Astrocyte (in vitro differentiated cells and primary cell): ENCODE results near the gene F10. TPM values are rescaled to one million over a fixed set of nuclear protein-coding genes. Genes with fewer than 3 reads are reported as not detected.

Experiments
- DNase-seq: peaks from one replicate; pipeline ENCODE4 v3.0.0-alpha.2; 2010; ENCODE audit warnings: low read depth
- FAIRE-seq: peaks from 2 replicates; lab custom pipeline; 2011; peaks lifted over from hg19 to GRCh38; lab: Jason Lieb, UNC
- H2AFZ ChIP-seq: 2 replicates; pipeline ENCODE4 v1.6.0; 2012; ENCODE audit warnings: low read depth, low read length, inconsistent platforms
- H3K27ac ChIP-seq: 2 replicates; pipeline ENCODE4 v1.5.1; 2011; ENCODE audit warnings: low read depth, low read length, inconsistent platforms
- H3K27me3 ChIP-seq: 2 replicates; pipeline ENCODE4 v1.6.0; 2011; ENCODE audit warnings: low read length, inconsistent platforms; ENCODE audit not compliant: insufficient read depth
- H3K36me3 ChIP-seq: 2 replicates; pipeline ENCODE4 v1.5.1; 2011; ENCODE audit warnings: low read length, inconsistent platforms; ENCODE audit not compliant: insufficient read depth
- H3K4me1 ChIP-seq: 2 replicates; pipeline ENCODE4 v1.5.1; 2011; ENCODE audit warnings: low read length, inconsistent platforms; ENCODE audit not compliant: insufficient read depth
- H3K4me2 ChIP-seq: 2 replicates; pipeline ENCODE4 v1.6.0; 2012; ENCODE audit warnings: low read length, inconsistent platforms
- H3K4me3 ChIP-seq: 2 replicates; pipeline ENCODE4 v1.5.1; 2011; ENCODE audit warnings: low read depth, mild to moderate bottlenecking, low read length, inconsistent platforms; ENCODE audit not compliant: insufficient read depth
- H3K79me2 ChIP-seq: 2 replicates; pipeline ENCODE4 v1.6.0; 2012; ENCODE audit warnings: mild to moderate bottlenecking, low read length, inconsistent platforms; ENCODE audit not compliant: insufficient read depth
- H3K9ac ChIP-seq: 2 replicates; pipeline ENCODE4 v1.6.0; 2012; ENCODE audit warnings: mild to moderate bottlenecking, low read length, inconsistent platforms
- H3K9me3 ChIP-seq: 2 replicates; pipeline ENCODE4 v1.5.1; 2012; ENCODE audit warnings: low read depth, mild to moderate bottlenecking, low read length, inconsistent platforms; ENCODE audit not compliant: insufficient read depth
- H4K20me1 ChIP-seq: 2 replicates; pipeline ENCODE4 v1.6.0; 2012; ENCODE audit warnings: low read length, inconsistent platforms; ENCODE audit not compliant: insufficient read depth
- H3K27ac Mint-ChIP-seq: one replicate; pipeline ENCODE4 v1.8.0; 2021; ENCODE audit warnings: mild to moderate bottlenecking, mixed read lengths; ENCODE audit not compliant: unreplicated experiment
- H3K27me3 Mint-ChIP-seq: one replicate; pipeline ENCODE4 v1.8.0; 2021; ENCODE audit warnings: low read depth, mixed read lengths; ENCODE audit not compliant: unreplicated experiment
- H3K36me3 Mint-ChIP-seq: one replicate; pipeline ENCODE4 v1.8.0; 2021; ENCODE audit warnings: low read depth, mixed read lengths; ENCODE audit not compliant: unreplicated experiment
- H3K4me1 Mint-ChIP-seq: one replicate; pipeline ENCODE4 v1.8.0; 2021; ENCODE audit warnings: low read depth, mixed read lengths; ENCODE audit not compliant: unreplicated experiment
- H3K4me3 Mint-ChIP-seq: one replicate; pipeline ENCODE4 v1.8.0; 2021; ENCODE audit warnings: mild to moderate bottlenecking, moderate library complexity, mixed read lengths; ENCODE audit not compliant: unreplicated experiment
- H3K9me3 Mint-ChIP-seq: one replicate; pipeline ENCODE4 v1.8.0; 2021; ENCODE audit warnings: mild to moderate bottlenecking, mixed read lengths; ENCODE audit not compliant: unreplicated experiment
- EZH2 ChIP-seq: IDR thresholded peaks from 2 replicates; pipeline ENCODE4 v1.6.1; 2012; ENCODE audit warnings: mild to moderate bottlenecking, low read length, inconsistent platforms; ENCODE audit not compliant: insufficient read depth
- total RNA-seq: library from RNA; stranded (reverse); gene quantifications from 2 replicates; pipeline ENCODE4 v1.2.1, GENCODE V29; 2021
- TF ChIP-seq, protein P1 (sequence below): IDR thresholded peaks from 2 replicates; pipeline ENCODE4 v1.5.1; 2011; ENCODE audit warnings: low read depth, mild to moderate bottlenecking, inconsistent platforms, low read length, moderate library complexity; ENCODE audit not compliant: insufficient read depth

F10 gene
- total RNA-seq, 1 donor from 2014 or later = 0.45 TPM

DNA sequence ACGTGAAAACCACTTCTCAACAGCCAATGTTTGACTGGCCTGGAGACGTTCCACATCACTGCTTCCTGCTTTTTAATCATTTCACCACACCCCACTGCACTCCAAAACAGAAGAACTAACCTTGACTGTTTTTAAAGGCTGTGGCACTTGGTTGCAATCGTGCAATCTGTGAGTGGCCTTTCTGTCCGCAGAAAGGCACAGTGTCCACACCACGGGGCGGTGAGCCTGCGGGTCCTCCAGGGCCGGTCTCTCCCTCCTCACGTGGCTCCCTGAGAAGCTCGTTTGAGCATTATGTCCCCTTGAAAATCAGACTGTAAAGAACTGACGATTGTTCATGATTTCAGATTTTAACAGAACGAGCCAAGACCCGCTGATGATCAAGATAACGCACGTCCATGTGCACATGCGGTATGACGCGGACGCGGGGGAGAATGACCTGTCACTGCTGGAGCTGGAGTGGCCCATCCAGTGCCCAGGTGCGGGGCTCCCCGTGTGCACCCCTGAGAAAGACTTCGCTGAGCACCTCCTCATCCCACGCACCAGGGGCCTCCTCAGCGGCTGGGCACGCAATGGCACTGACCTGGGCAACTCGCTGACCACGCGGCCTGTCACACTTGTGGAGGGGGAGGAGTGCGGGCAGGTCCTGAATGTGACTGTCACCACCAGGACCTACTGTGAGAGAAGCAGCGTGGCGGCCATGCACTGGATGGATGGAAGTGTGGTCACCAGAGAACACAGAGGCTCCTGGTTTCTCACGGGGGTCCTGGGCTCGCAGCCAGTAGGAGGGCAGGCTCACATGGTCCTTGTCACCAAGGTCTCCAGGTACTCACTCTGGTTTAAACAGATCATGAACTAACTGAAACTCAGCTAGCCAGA is 48.9 kb downstream of the F10 start:
- Histone ChIP-seq H3K4me1 (no peaks in the 10 kb centered on the region), H3K9me3 (no peaks in the 10 kb centered on the region), H3K27ac (no peak overlapping the region), H3K27me3 (no peaks in the 10 kb centered on the region), H3K9ac (no peak overlapping the region), H3K36me3 (peaks cover 15% of the 10 kb centered on the region), H4K20me1 (no peaks in the 10 kb centered on the region), H3K4me3 (no peak overlapping the region), H3K4me2 (no peak overlapping the region), H3K79me2 (no peaks in the 10 kb centered on the region), H2AFZ (no peak overlapping the region)
- Mint-ChIP-seq H3K4me1 (peaks cover 5% of the 10 kb centered on the region), H3K9me3 (peaks cover 2% of the 10 kb centered on the region), H3K36me3 (peaks cover 30% of the 10 kb centered on the region), H3K27ac (no peak overlapping the region), H3K4me3 (no peak overlapping the region), H3K27me3 (no peaks in the 10 kb centered on the region)
- DNase-seq (no peak), FAIRE-seq (no peak)
- no peak for TF ChIP-seq EZH2
- TF ChIP-seq, protein P1, sequence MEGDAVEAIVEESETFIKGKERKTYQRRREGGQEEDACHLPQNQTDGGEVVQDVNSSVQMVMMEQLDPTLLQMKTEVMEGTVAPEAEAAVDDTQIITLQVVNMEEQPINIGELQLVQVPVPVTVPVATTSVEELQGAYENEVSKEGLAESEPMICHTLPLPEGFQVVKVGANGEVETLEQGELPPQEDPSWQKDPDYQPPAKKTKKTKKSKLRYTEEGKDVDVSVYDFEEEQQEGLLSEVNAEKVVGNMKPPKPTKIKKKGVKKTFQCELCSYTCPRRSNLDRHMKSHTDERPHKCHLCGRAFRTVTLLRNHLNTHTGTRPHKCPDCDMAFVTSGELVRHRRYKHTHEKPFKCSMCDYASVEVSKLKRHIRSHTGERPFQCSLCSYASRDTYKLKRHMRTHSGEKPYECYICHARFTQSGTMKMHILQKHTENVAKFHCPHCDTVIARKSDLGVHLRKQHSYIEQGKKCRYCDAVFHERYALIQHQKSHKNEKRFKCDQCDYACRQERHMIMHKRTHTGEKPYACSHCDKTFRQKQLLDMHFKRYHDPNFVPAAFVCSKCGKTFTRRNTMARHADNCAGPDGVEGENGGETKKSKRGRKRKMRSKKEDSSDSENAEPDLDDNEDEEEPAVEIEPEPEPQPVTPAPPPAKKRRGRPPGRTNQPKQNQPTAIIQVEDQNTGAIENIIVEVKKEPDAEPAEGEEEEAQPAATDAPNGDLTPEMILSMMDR = no peak

DNA sequence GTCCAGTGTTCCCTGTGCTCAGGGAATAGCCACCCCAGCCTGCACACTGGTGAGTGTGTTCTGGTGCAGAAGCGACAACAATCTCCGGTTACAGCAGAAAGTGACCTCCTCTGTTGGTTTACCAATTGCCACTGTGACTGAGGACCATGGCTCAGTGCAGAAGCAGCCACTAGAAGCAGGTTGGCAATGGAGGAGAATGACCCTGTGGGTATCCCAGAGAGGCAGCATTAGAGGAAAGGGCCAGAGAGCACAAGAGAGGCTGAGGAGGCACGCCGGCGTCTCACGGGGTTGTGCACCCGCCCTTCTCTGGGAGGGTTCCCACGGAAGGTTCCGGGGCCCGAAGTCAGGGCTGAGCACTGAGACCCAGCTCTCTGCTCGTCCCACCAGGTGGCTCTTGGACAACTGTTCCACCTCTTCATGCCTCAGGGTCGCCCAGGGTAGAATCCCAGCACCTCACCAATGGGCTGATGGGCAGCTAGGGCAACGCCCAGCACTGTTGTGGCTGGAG is 49.9 kb downstream of the F10 start:
- Histone ChIP-seq H3K27me3 (no peaks in the 10 kb centered on the region), H3K9ac (no peak overlapping the region), H3K36me3 (peaks cover 15% of the 10 kb centered on the region), H3K9me3 (no peaks in the 10 kb centered on the region), H3K4me3 (no peak overlapping the region), H4K20me1 (no peaks in the 10 kb centered on the region), H3K4me2 (no peak overlapping the region), H3K4me1 (no peaks in the 10 kb centered on the region), H3K27ac (no peak overlapping the region), H3K79me2 (no peaks in the 10 kb centered on the region), H2AFZ (no peak overlapping the region)
- Mint-ChIP-seq H3K27ac (no peak overlapping the region), H3K36me3 (peaks cover 31% of the 10 kb centered on the region), H3K4me1 (peaks cover 5% of the 10 kb centered on the region), H3K9me3 (peaks cover 2% of the 10 kb centered on the region), H3K27me3 (no peaks in the 10 kb centered on the region), H3K4me3 (no peak overlapping the region)
- no peak for DNase-seq
- TF ChIP-seq, protein P1 = no peak
- TF ChIP-seq EZH2 = no peak
- FAIRE-seq = no peak

DNA sequence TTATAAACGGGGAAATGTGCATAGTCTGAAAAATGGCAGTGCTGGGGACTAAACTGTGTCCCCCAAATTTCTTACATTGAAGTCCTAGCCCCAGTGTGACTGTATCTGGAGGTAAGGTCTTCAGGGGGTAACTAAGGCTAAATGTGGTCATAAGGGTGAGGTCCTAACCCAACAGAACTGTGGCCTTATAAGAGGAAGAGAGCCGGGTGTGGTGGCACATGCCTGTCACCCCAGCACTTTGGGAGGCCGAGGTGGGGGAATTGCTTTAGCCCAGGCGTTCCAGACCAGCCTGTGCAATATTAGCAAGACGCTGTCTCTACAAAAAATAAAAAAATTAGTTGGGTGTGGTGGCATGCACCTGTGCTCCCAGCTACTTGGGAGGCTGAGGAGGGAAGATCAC is 53.7 kb downstream of the F10 start:
- Mint-ChIP-seq H3K27me3 (no peaks in the 10 kb centered on the region), H3K4me1 (peaks cover 26% of the 10 kb centered on the region), H3K36me3 (peaks cover 35% of the 10 kb centered on the region), H3K4me3 (peak overlapping the region; percentile 23), H3K27ac (peak overlapping the region; percentile 84), H3K9me3 (no peaks in the 10 kb centered on the region)
- no peaks in the 10 kb centered on the region for H3K79me2 ChIP-seq
- peaks cover 23% of the 10 kb centered on the region for H3K4me1 ChIP-seq
- H3K4me3 ChIP-seq = no peak overlapping the region
- no peaks in the 10 kb centered on the region for H3K27me3 ChIP-seq
- no peak overlapping the region for H2AFZ ChIP-seq
- no peak overlapping the region for H3K4me2 ChIP-seq
- no peaks in the 10 kb centered on the region for H3K9me3 ChIP-seq
- no peak overlapping the region for H3K9ac ChIP-seq
- H3K36me3 ChIP-seq = peaks cover 22% of the 10 kb centered on the region
- no peak for TF ChIP-seq EZH2
- TF ChIP-seq, protein P1 = no peak
- DNase-seq (no peak), FAIRE-seq (no peak)
- H3K27ac ChIP-seq = no peak overlapping the region
- H4K20me1 ChIP-seq = no peaks in the 10 kb centered on the region
